ENCODE measurements around the gene DYNLL2. TPM values are rescaled to one million over a fixed set of nuclear protein-coding genes. Genes with fewer than 3 reads are reported as not detected.

DYNLL2 gene
- total and polyA plus RNA-seq, 4 donors = 17.5 to 56.0 (median 32.5) TPM

- Histone ChIP-seq H3K4me3 (ENCODE audit: low read length in 2 of 2) (no peak overlapping the region), H3K9me3 (ENCODE audit: control insufficient read depth, low read length) (no peaks in the 10 kb centered on the region), H3K27ac (ENCODE audit: low read depth in 1 of 2, low read length in 2 of 2) (no peak overlapping the region), H3K36me3 (ENCODE audit: control insufficient read depth in 1 of 2, insufficient read depth in 2 of 2, low read length in 1 of 2) (peaks cover 8 to 16% of the 10 kb centered on the region in 2 donors), H3K27me3 (ENCODE audit: control insufficient read depth in 1 of 2, insufficient read depth in 2 of 2, low read length in 1 of 2) (no peaks in the 10 kb centered on the region), H3K4me1 (ENCODE audit: control insufficient read depth in 1 of 2, insufficient read depth in 2 of 2, low read length in 2 of 2) (peaks cover 3% of the 10 kb centered on the region in 2 donors)
- DNase-seq (no peak), ATAC-seq (ENCODE audit: low FRiP score) (no peak)
- intact Hi-C loops (cut with DNase I) = loop anchor here in 1 of 2 donors (5.0 kb wide), 1 partner anchor 82 kb away; the partner anchor contains the start of gene SRSF1
- 71 to 77% methylated on average over 11 of the region's 11 CpGs for WGBS, 2 donors
Observed at GRCh38 chr17:58089111-58089510, 5.9 kb downstream of the DYNLL2 start.

GRCh38 chr17:58091024-58091567 is 7.9 kb downstream of the DYNLL2 start:
- Histone ChIP-seq H3K4me3 (ENCODE audit: low read length in 2 of 2) (no peak overlapping the region), H3K9me3 (ENCODE audit: control insufficient read depth, low read length) (no peaks in the 10 kb centered on the region), H3K36me3 (ENCODE audit: control insufficient read depth in 1 of 2, insufficient read depth in 2 of 2, low read length in 1 of 2) (peaks cover 10 to 16% of the 10 kb centered on the region in 2 donors), H3K27me3 (ENCODE audit: control insufficient read depth in 1 of 2, insufficient read depth in 2 of 2, low read length in 1 of 2) (no peaks in the 10 kb centered on the region), H3K4me1 (ENCODE audit: control insufficient read depth in 1 of 2, insufficient read depth in 2 of 2, low read length in 2 of 2) (peaks cover 0 to under 1% of the 10 kb centered on the region in 2 donors), H3K27ac (ENCODE audit: low read depth in 1 of 2, low read length in 2 of 2) (no peak overlapping the region)
- DNase-seq = no peak
- intact Hi-C loops (cut with DNase I) = loop anchor here in 1 of 2 donors (10.0 kb wide), 1 partner anchor 236 kb away; the partner anchor contains the start of gene MRPS23
- ATAC-seq (ENCODE audit: low FRiP score) = no peak
- 69 to 71% methylated on average over 2 of the region's 2 CpGs for WGBS, 2 donors

- no peak for DNase-seq
- Histone ChIP-seq H3K9me3 (ENCODE audit: control insufficient read depth, low read length) (no peaks in the 10 kb centered on the region), H3K4me3 (ENCODE audit: low read length in 2 of 2) (no peak overlapping the region), H3K4me1 (ENCODE audit: control insufficient read depth in 1 of 2, insufficient read depth in 2 of 2, low read length in 2 of 2) (no peaks in the 10 kb centered on the region), H3K27ac (ENCODE audit: low read depth in 1 of 2, low read length in 2 of 2) (no peak overlapping the region), H3K36me3 (ENCODE audit: control insufficient read depth in 1 of 2, insufficient read depth in 2 of 2, low read length in 1 of 2) (peaks cover 10 to 14% of the 10 kb centered on the region in 2 donors), H3K27me3 (ENCODE audit: control insufficient read depth in 1 of 2, insufficient read depth in 2 of 2, low read length in 1 of 2) (no peaks in the 10 kb centered on the region)
- intact Hi-C loops (cut with DNase I) = loop anchor here in 1 of 2 donors (10.0 kb wide), 1 partner anchor 237 kb away; the partner anchor contains the start of gene MRPS23
- 59 to 62% methylated on average over 4 of the region's 4 CpGs for WGBS, 2 donors
- ATAC-seq (ENCODE audit: low FRiP score) = no peak
Observed at GRCh38 chr17:58092101-58092796, 9.0 kb downstream of the DYNLL2 start.

- no peak overlapping the region for H3K4me3 ChIP-seq (ENCODE audit: low read length in 2 of 2)
- WGBS, 2 donors = 58 to 63% methylated on average over 7 of the region's 7 CpGs
- DNase-seq (no peak), ATAC-seq (ENCODE audit: low FRiP score) (no peak)
- peaks cover 10 to 14% of the 10 kb centered on the region in 2 donors for H3K36me3 ChIP-seq (ENCODE audit: control insufficient read depth in 1 of 2, insufficient read depth in 2 of 2, low read length in 1 of 2)
- no peak overlapping the region for H3K27ac ChIP-seq (ENCODE audit: low read depth in 1 of 2, low read length in 2 of 2)
- no peaks in the 10 kb centered on the region for H3K27me3 ChIP-seq (ENCODE audit: control insufficient read depth in 1 of 2, insufficient read depth in 2 of 2, low read length in 1 of 2)
- intact Hi-C loops (cut with DNase I) = loop anchor here in 1 of 2 donors (10.0 kb wide), 1 partner anchor 238 kb away; the partner anchor contains the start of gene MRPS23
- no peaks in the 10 kb centered on the region for H3K4me1 ChIP-seq (ENCODE audit: control insufficient read depth in 1 of 2, insufficient read depth in 2 of 2, low read length in 2 of 2)
- no peaks in the 10 kb centered on the region for H3K9me3 ChIP-seq (ENCODE audit: control insufficient read depth, low read length)
Observed at GRCh38 chr17:58092797-58093385, 9.7 kb downstream of the DYNLL2 start.

- Histone ChIP-seq H3K36me3 (ENCODE audit: control insufficient read depth in 1 of 2, insufficient read depth in 2 of 2, low read length in 1 of 2) (peaks cover 10 to 12% of the 10 kb centered on the region in 2 donors), H3K27me3 (ENCODE audit: control insufficient read depth in 1 of 2, insufficient read depth in 2 of 2, low read length in 1 of 2) (no peaks in the 10 kb centered on the region), H3K9me3 (ENCODE audit: control insufficient read depth, low read length) (no peaks in the 10 kb centered on the region), H3K4me1 (ENCODE audit: control insufficient read depth in 1 of 2, insufficient read depth in 2 of 2, low read length in 2 of 2) (no peaks in the 10 kb centered on the region), H3K27ac (ENCODE audit: low read depth in 1 of 2, low read length in 2 of 2) (no peak overlapping the region), H3K4me3 (ENCODE audit: low read length in 2 of 2) (no peak overlapping the region)
- WGBS, 2 donors = 80 to 85% methylated on average over 4 of the region's 4 CpGs
- DNase-seq (no peak), ATAC-seq (ENCODE audit: low FRiP score) (no peak)
- intact Hi-C loops (cut with DNase I) = loop anchor here in 1 of 2 donors (10.0 kb wide), 1 partner anchor 239 kb away; the partner anchor contains the start of gene MRPS23
Observed at GRCh38 chr17:58094118-58094517, 10.9 kb downstream of the DYNLL2 start.

GRCh38 chr17:58096892-58097291 is 13.7 kb downstream of the DYNLL2 start:
- no peak overlapping the region for H3K27ac ChIP-seq (ENCODE audit: low read depth in 1 of 2, low read length in 2 of 2)
- H3K4me1 ChIP-seq (ENCODE audit: control insufficient read depth in 1 of 2, insufficient read depth in 2 of 2, low read length in 2 of 2) = no peaks in the 10 kb centered on the region
- no peaks in the 10 kb centered on the region for H3K27me3 ChIP-seq (ENCODE audit: control insufficient read depth in 1 of 2, insufficient read depth in 2 of 2, low read length in 1 of 2)
- no peak overlapping the region for H3K4me3 ChIP-seq (ENCODE audit: low read length in 2 of 2)
- no peak for ATAC-seq (ENCODE audit: low FRiP score)
- 70 to 83% methylated on average over 4 of the region's 4 CpGs for WGBS, 2 donors
- no peaks in the 10 kb centered on the region for H3K9me3 ChIP-seq (ENCODE audit: control insufficient read depth, low read length)
- DNase-seq = no peak
- H3K36me3 ChIP-seq (ENCODE audit: control insufficient read depth in 1 of 2, insufficient read depth in 2 of 2, low read length in 1 of 2) = peaks cover 8 to 10% of the 10 kb centered on the region in 2 donors
- intact Hi-C loops (cut with DNase I) = loop anchor here in 1 of 2 donors (10.0 kb wide), 1 partner anchor 242 kb away; the partner anchor contains the start of gene MRPS23

GRCh38 chr17:58097384-58098088 is 14.3 kb downstream of the DYNLL2 start:
- DNase-seq (no peak), ATAC-seq (ENCODE audit: low FRiP score) (no peak)
- no peak overlapping the region for H3K4me3 ChIP-seq (ENCODE audit: low read length in 2 of 2)
- H3K4me1 ChIP-seq (ENCODE audit: control insufficient read depth in 1 of 2, insufficient read depth in 2 of 2, low read length in 2 of 2) = no peaks in the 10 kb centered on the region
- H3K36me3 ChIP-seq (ENCODE audit: control insufficient read depth in 1 of 2, insufficient read depth in 2 of 2, low read length in 1 of 2) = peaks cover 2 to 6% of the 10 kb centered on the region in 2 donors
- no peak overlapping the region for H3K27ac ChIP-seq (ENCODE audit: low read depth in 1 of 2, low read length in 2 of 2)
- intact Hi-C loops (cut with DNase I) = loop anchor here in 1 of 2 donors (10.0 kb wide), 1 partner anchor 243 kb away; the partner anchor contains the start of gene MRPS23
- no peaks in the 10 kb centered on the region for H3K27me3 ChIP-seq (ENCODE audit: control insufficient read depth in 1 of 2, insufficient read depth in 2 of 2, low read length in 1 of 2)
- H3K9me3 ChIP-seq (ENCODE audit: control insufficient read depth, low read length) = no peaks in the 10 kb centered on the region

- Histone ChIP-seq H3K27ac (ENCODE audit: low read depth in 1 of 2, low read length in 2 of 2) (no peak overlapping the region), H3K4me3 (ENCODE audit: low read length in 2 of 2) (no peak overlapping the region), H3K27me3 (ENCODE audit: control insufficient read depth in 1 of 2, insufficient read depth in 2 of 2, low read length in 1 of 2) (no peaks in the 10 kb centered on the region), H3K9me3 (ENCODE audit: control insufficient read depth, low read length) (no peaks in the 10 kb centered on the region), H3K36me3 (ENCODE audit: control insufficient read depth in 1 of 2, insufficient read depth in 2 of 2, low read length in 1 of 2) (no peaks in the 10 kb centered on the region), H3K4me1 (ENCODE audit: control insufficient read depth in 1 of 2, insufficient read depth in 2 of 2, low read length in 2 of 2) (no peaks in the 10 kb centered on the region)
- intact Hi-C loops (cut with DNase I) = no loop called here
- DNase-seq (no peak), ATAC-seq (ENCODE audit: low FRiP score) (no peak)
Observed at GRCh38 chr17:58100506-58100905, 17.3 kb downstream of the DYNLL2 start.
